HG03457 (cell line): Measurements from ENCODE around the gene B9D1.

Experiments used
- ATAC-seq: cut with Tn5 transposase; IDR thresholded peaks from one replicate; pipeline ENCODE4 v1.9.1; 2021; ENCODE audit warnings: moderate number of reproducible peaks; ENCODE audit not compliant: unreplicated experiment

Gene B9D1

GRCh38 chr17:19388791-19389785, 26.6 kb upstream of the B9D1 start:
- no peak for ATAC-seq

GRCh38 chr17:19387921-19388521, 25.5 kb upstream of the B9D1 start:
- no peak for ATAC-seq

GRCh38 chr17:19386974-19387920, 24.7 kb upstream of the B9D1 start, which contains the start of gene MFAP4:
TSS of gene MFAP4 (minus strand) at chr17:19387190. CDS start at chr17:19387155, 35 bp downstream.
- no peak for ATAC-seq

GRCh38 chr17:19386051-19386929, 23.8 kb upstream of the B9D1 start:
- ATAC-seq, result no peak

- no peak for ATAC-seq
These were observed 23.0 kb upstream of the B9D1 start for GRCh38 chr17:19385521-19385983.

- ATAC-seq, result no peak
These were observed 22.3 kb upstream of the B9D1 start for GRCh38 chr17:19384723-19385391.

GRCh38 chr17:19383681-19384470, 21.4 kb upstream of the B9D1 start:
- ATAC-seq, result no peak

- ATAC-seq, result no peak
These were observed 20.3 kb upstream of the B9D1 start for GRCh38 chr17:19382531-19383444.

- ATAC-seq, result no peak
These were observed 19.4 kb upstream of the B9D1 start for GRCh38 chr17:19381741-19382444.

- ATAC-seq, result no peak
These were observed 18.8 kb upstream of the B9D1 start for GRCh38 chr17:19381361-19381740.

GRCh38 chr17:19380481-19381301, 18.2 kb upstream of the B9D1 start:
- no peak for ATAC-seq

- no peak for ATAC-seq
These were observed 17.0 kb upstream of the B9D1 start for GRCh38 chr17:19379361-19380065.

- ATAC-seq, result peak; percentile 2
These were observed 16.2 kb upstream of the B9D1 start, which contains the start of gene MAPK7 for GRCh38 chr17:19378416-19379360. TSS of gene MAPK7 (plus strand) at chr17:19378498. CDS start at chr17:19378901, 403 bp downstream.
